GM19351 (cell line): ENCODE measurements around the gene HELT.
"Not testable (repeated sequence)": the region's sequence is repeated elsewhere in the genome, so short reads cannot be mapped to it uniquely, and the experiment has no call there.

Experiments
- ATAC-seq: cut with Tn5 transposase; IDR thresholded peaks from one replicate; pipeline ENCODE4 v1.9.1; 2021; ENCODE audit warnings: mild to moderate bottlenecking, moderate library complexity; ENCODE audit not compliant: unreplicated experiment

HELT gene

GRCh38 chr4:185035284-185035683 is 17.0 kb downstream of the HELT start:
- ATAC-seq = no peak

- ATAC-seq = no peak
Observed at GRCh38 chr4:185036019-185036418, 17.7 kb downstream of the HELT start.

GRCh38 chr4:185036842-185037241 is 18.6 kb downstream of the HELT start:
- ATAC-seq = no peak

- ATAC-seq = peak; percentile 88
Observed at GRCh38 chr4:185039508-185040273, 21.4 kb downstream of the HELT start.

GRCh38 chr4:185040523-185040922 is 22.2 kb downstream of the HELT start:
- ATAC-seq = no peak

GRCh38 chr4:185050286-185050685 is 32.0 kb downstream of the HELT start:
- not testable (repeated sequence) for ATAC-seq

GRCh38 chr4:185051283-185051682 is 33.0 kb downstream of the HELT start:
- not testable (repeated sequence) for ATAC-seq

- no peak for ATAC-seq
Observed at GRCh38 chr4:185053746-185054145, 35.5 kb downstream of the HELT start.

- no peak for ATAC-seq
Observed at GRCh38 chr4:185054272-185054671, 36.0 kb downstream of the HELT start.

GRCh38 chr4:185054886-185055285 is 36.6 kb downstream of the HELT start:
- no peak for ATAC-seq

GRCh38 chr4:185061610-185062009 is 43.3 kb downstream of the HELT start:
- no peak for ATAC-seq

- ATAC-seq = no peak
Observed at GRCh38 chr4:185062606-185063005, 44.3 kb downstream of the HELT start.

- no peak for ATAC-seq
Observed at GRCh38 chr4:185066179-185066578, 47.9 kb downstream of the HELT start.

- no peak for ATAC-seq
Observed at GRCh38 chr4:185068837-185069236, 50.5 kb downstream of the HELT start.
